HG03196 (cell line): Measurements from ENCODE around the gene CELSR1.
"Not testable (repeated sequence)": the region's sequence is repeated elsewhere in the genome, so short reads cannot be mapped to it uniquely, and the experiment has no call there.

Source experiments
- ATAC-seq: cut with Tn5 transposase; IDR thresholded peaks from one replicate; pipeline ENCODE4 v1.9.1; 2021; ENCODE audit not compliant: unreplicated experiment

Gene CELSR1

DNA sequence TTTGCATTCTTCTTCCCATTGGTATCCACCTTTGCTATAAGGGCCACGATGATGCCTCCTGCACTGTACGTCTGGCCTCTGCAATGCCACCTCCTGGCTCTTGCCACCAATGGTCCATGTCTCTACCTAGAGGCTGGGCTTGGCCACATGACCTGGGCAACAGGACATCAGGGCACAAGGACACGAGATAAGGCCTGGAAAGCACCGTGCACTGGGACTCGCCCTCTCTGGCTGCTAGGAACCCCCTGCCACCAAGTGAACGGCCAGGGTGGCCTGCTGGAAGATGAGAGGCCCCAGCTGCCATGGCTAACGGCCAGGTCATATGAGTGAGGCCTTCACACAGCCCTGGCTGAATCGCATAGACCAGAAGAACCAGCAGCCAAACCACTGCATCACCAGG, 114.5 kb downstream of the CELSR1 start:
- ATAC-seq, result no peak

GRCh38 chr22:46421267-46421666, 116.2 kb downstream of the CELSR1 start:
- ATAC-seq, result no peak

GRCh38 chr22:46419754-46420571, 117.5 kb downstream of the CELSR1 start:
- ATAC-seq, result no peak

DNA sequence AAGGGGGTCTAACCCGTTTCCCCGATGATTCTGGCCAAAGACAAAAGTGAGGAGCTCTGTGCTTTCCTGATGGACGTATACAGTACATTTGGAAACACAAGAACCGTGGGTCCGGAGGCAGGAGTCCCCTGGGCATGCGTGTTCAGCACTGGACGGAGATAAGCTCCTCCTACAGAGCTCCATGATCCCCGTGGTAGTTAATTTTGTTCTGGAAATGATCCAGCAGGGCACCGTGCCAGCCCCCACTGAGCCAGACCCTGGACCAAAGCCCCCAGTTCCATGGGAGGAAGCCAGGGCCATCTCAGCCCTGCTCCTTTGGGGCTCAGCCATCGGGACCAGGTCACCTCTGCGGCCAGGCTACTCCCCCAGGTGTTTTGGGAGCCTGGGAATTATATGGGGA, 118.6 kb downstream of the CELSR1 start:
- ATAC-seq, result no peak

GRCh38 chr22:46417769-46418168, 119.7 kb downstream of the CELSR1 start:
- no peak for ATAC-seq

- no peak for ATAC-seq
Measured at GRCh38 chr22:46416891-46417580, 120.4 kb downstream of the CELSR1 start.

GRCh38 chr22:46416520-46416871, 120.9 kb downstream of the CELSR1 start:
- ATAC-seq, result no peak

DNA sequence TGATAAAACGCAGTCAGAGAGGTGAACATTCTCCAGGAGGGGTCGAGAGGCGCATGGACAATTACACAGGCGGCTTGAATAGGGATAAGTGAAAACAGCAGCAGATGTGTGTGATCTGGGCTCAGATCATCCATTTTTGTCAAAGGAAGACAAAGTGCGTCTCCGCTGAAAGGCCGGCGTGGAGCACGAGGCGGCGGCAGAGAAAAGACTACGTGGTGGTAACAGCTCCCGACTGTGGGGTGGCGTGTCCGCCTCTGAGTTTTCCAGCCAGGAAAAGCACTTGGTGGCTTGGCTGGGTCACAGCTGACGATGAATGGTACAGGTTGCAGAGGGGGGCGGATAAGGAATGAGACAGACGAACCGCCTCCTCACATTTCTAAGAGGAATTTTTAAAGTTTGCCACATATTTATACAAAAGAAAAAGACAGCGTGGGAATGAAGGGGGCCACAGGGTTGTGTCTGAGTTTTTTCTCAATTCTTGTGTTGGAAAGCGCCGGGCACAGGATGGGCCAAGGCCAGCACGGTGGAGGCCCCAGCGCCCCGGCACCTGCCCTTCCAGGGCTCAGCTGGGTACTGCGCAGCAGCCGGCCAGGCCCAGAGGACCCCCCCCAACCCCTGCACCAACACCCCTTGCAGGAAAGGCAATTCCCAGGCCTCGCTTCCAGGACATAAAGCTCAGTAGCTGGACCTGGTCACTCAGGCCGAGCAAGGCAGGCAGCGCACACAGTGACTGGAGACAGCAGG, 121.5 kb downstream of the CELSR1 start:
- ATAC-seq, result no peak

- no peak for ATAC-seq
Measured at GRCh38 chr22:46414704-46415103, 122.7 kb downstream of the CELSR1 start.

DNA sequence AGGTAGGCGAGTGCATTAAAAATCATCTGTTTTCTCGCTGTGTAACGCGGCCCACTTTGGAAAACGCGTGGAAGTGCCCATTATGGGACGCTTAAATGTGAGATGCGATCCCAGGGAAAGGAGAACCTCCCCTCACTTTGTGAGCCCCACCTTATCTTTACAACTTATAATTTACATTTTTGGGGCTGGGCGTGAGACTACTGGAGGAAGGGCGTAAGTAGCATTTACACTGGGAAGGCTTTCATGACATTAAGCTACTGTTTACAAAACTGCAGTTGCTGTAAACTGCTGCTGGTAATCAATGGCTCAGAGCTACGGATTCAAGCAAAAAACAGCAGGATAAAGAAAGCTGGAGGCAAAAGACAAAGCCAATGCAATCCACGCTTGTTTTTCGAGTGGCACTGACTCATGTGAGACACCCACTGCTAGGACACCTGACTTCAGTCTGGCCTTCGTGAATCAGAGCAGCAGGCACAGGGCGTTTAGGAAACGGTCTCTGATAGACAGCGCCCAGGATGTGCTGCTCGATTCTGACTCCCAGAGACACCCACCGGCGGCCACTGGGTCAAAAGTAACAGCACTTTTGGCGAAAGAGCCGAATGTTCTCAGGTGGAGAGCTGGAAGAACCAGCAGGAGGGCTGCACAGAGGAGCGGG, 123.6 kb downstream of the CELSR1 start:
- no peak for ATAC-seq

DNA sequence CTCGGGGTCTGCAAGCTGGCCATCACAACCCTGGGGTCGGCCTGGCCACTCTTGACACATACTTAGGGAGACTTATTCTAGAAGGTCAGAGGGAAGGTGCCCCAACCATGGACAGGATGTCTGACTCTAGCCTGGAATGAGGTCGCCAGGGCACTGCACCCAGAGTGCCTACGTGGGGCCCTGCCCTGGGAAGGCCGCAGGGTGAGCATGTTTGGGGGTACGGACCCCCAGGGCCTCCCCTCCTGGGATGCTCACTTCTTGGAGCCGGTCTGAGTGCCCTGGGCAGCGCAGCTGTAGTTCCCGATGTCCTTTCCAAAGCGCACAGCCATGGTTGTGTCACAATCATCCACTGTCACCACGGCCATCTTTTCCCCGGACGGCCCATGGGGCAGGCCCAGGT, 126.1 kb downstream of the CELSR1 start:
- ATAC-seq, result no peak

GRCh38 chr22:46410291-46410808, 127.1 kb downstream of the CELSR1 start:
- no peak for ATAC-seq

GRCh38 chr22:46409631-46410210, 127.7 kb downstream of the CELSR1 start:
- ATAC-seq, result no peak

- no peak for ATAC-seq
Measured at GRCh38 chr22:46408568-46409506, 128.6 kb downstream of the CELSR1 start.

- ATAC-seq, result no peak
Measured at GRCh38 chr22:46407748-46408147, 129.7 kb downstream of the CELSR1 start.

DNA sequence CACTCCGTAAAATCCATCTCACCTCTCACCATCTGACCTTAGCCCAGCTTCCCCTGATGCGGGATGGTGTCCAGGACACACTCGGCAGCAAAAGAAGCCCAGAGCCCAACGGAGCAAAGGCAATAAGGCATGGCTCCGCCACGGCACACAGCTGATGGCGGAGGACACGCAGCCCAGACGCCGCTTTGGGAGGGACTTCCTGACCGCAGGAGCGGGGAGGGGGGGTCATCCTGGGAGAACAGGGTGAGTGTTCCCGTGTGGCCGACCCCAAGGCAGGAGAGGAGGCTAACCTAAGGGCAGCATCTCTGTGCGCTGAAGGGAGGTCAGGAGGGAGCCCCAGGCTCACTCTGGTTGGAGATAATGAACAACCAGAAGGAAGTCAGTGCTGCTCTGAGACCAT, 130.6 kb downstream of the CELSR1 start:
- ATAC-seq, result no peak

- ATAC-seq, result no peak
Measured at GRCh38 chr22:46406349-46406748, 131.1 kb downstream of the CELSR1 start.

DNA sequence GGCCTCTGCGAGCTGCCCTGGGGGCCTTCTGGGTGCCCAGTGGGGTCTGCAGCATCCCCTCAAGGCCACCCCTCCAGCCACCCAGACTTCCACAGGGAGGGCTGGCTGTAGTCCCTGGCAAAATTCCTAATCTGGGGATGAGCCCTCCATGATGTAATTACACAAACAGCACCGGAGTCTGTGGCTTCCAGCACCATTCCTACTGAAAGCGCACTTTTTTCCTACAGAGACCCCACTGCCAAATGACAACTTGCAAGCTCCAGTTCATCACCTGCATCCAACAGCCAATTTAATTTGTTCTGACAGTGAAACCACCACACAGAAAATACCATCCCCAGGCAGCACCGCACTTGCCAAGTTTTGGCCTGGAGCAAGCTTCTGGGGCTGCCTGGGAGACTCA, 131.5 kb downstream of the CELSR1 start:
- no peak for ATAC-seq

DNA sequence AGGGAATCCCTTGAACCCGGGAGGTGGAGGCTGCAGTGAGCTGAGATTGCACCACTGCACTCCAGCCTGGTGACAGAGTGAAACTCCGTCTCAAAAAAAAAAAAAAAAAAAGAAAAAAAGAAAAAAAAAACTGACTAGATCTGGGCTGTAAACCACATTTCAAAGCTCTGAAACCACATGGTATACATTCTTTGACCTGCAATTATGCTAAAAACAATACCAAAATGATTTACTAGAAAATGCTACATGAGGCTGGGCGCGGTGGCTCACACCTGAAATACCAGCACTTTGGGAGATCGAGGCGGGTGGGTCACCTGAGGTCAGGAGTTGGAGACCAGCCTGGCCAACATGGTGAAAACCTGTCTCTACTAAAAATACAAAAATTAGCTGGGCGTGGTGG, 133.5 kb downstream of the CELSR1 start:
- not testable (repeated sequence) for ATAC-seq

GRCh38 chr22:46402505-46402904, 134.9 kb downstream of the CELSR1 start:
- ATAC-seq, result no peak
